ENCODE results near the gene TRIP10. TPM values are rescaled to one million over a fixed set of nuclear protein-coding genes. Genes with fewer than 3 reads are reported as not detected.
A peak's percentile ranks its signal among the peaks of the same experiment; 100 is the strongest.

Gene TRIP10
- total RNA-seq, 2 donors from 2014 or later = 23.1 to 31.9 TPM

GRCh38 chr19:6728346-6728745 lies 11.1 kb upstream of the TRIP10 start:
- ATAC-seq (no peak), DNase-seq (peak in 1 of 4 donors; percentile 53)
- Histone ChIP-seq H3K9me3 (no peaks in the 10 kb centered on the region), H3K27me3 (no peaks in the 10 kb centered on the region), H3K36me3 (replicated peaks in 1 of 2; ENCODE audit: insufficient read depth in 1 of 2, low read depth in 2 of 2) (peaks cover 0 to 6% of the 10 kb centered on the region in 2 donors), H3K4me3 (no peak overlapping the region), H3K27ac (peak overlapping the region in 2 of 4 donors; percentile 6 to 86), H3K4me1 (peaks cover 52% of the 10 kb centered on the region)
- no peak for TF ChIP-seq CTCF (IDR thresholded peaks at IDR 0.05)
- no peak for TF ChIP-seq POLR2A (IDR thresholded peaks at IDR 0.05)
- WGBS, 2 donors = 42 to 68% methylated on average over 8 of the region's 8 CpGs
- intact Hi-C loops (cut with DNase I) = no loop called here

GRCh38 chr19:6729573-6730152 lies 9.8 kb upstream of the TRIP10 start:
- Histone ChIP-seq H3K36me3 (replicated peaks in 1 of 2; ENCODE audit: insufficient read depth in 1 of 2, low read depth in 2 of 2) (peaks cover 0 to 8% of the 10 kb centered on the region in 2 donors), H3K27ac (peak overlapping the region in 2 of 4 donors; percentile 69 to 86), H3K9me3 (no peaks in the 10 kb centered on the region), H3K4me3 (no peak overlapping the region), H3K27me3 (no peaks in the 10 kb centered on the region), H3K4me1 (peaks cover 39% of the 10 kb centered on the region)
- intact Hi-C loops (cut with DNase I) = no loop called here
- ATAC-seq (no peak), DNase-seq (no peak)
- 80 to 86% methylated on average over 21 to 23 of the region's 23 CpGs for WGBS, 2 donors
- TF ChIP-seq POLR2A (IDR thresholded peaks at IDR 0.05) (no peak), CTCF (IDR thresholded peaks at IDR 0.05) (no peak)

- peaks cover 0 to 8% of the 10 kb centered on the region in 2 donors for H3K36me3 ChIP-seq (replicated peaks in 1 of 2; ENCODE audit: insufficient read depth in 1 of 2, low read depth in 2 of 2)
- intact Hi-C loops (cut with DNase I) = no loop called here
- 59 to 61% methylated on average over 21 to 25 of the region's 27 CpGs for WGBS, 2 donors
- ATAC-seq = peak; percentile 73
- peaks cover 37% of the 10 kb centered on the region for H3K4me1 ChIP-seq
- peak overlapping the region in 2 of 4 donors; percentile 69 to 86 for H3K27ac ChIP-seq
- no peaks in the 10 kb centered on the region for H3K9me3 ChIP-seq
- no peak for TF ChIP-seq CTCF (IDR thresholded peaks at IDR 0.05)
- TF ChIP-seq POLR2A (IDR thresholded peaks at IDR 0.05) = peak in 1 of 3 donors; percentile 51
- H3K27me3 ChIP-seq = no peaks in the 10 kb centered on the region
- no peak overlapping the region for H3K4me3 ChIP-seq
- peak; percentile 78 to 93 (median 84) for DNase-seq
These were observed 9.2 kb upstream of the TRIP10 start for GRCh38 chr19:6730153-6730804.

- Histone ChIP-seq H3K4me3 (no peak overlapping the region), H3K4me1 (peaks cover 37% of the 10 kb centered on the region), H3K27me3 (no peaks in the 10 kb centered on the region), H3K36me3 (replicated peaks in 1 of 2; ENCODE audit: insufficient read depth in 1 of 2, low read depth in 2 of 2) (peaks cover 0 to 8% of the 10 kb centered on the region in 2 donors), H3K27ac (peak overlapping the region in 2 of 4 donors; percentile 69 to 86), H3K9me3 (no peaks in the 10 kb centered on the region)
- WGBS, 2 donors = 86 to 91% methylated on average over 19 to 29 of the region's 30 CpGs
- DNase-seq (no peak), ATAC-seq (peak; percentile 2)
- intact Hi-C loops (cut with DNase I) = no loop called here
- TF ChIP-seq CTCF (IDR thresholded peaks at IDR 0.05) (no peak), POLR2A (IDR thresholded peaks at IDR 0.05) (no peak)
These were observed 8.4 kb upstream of the TRIP10 start for GRCh38 chr19:6730941-6731670.
